K562 (cell line): Measurements from ENCODE around the gene PSMB2. TPM values are rescaled to one million over a fixed set of nuclear protein-coding genes. Genes with fewer than 3 reads are reported as not detected.
A peak's percentile ranks its signal among the peaks of the same experiment; 100 is the strongest.

Source experiments
- CBX5 ChIP-seq: IDR thresholded peaks from 2 replicates; pipeline ENCODE4 v1.6.1; 2014; ENCODE audit warnings: low read depth, borderline replicate concordance
- DMBX1 ChIP-seq: fragments of 250-450 bp; sonication (Bioruptor Pico); IDR thresholded peaks from 2 replicates; pipeline ENCODE4 v1.8.0; 2022; ENCODE audit warnings: inconsistent platforms, mild to moderate bottlenecking, moderate library complexity, borderline replicate concordance
- EHMT2 ChIP-seq: fragments of 450-650 bp; IDR thresholded peaks from 2 replicates; pipeline ENCODE4 v1.6.1; 2018; ENCODE audit warnings: antibody characterized with exemption
- EP400 ChIP-seq: fragments of 450-650 bp; IDR thresholded peaks from 2 replicates; pipeline ENCODE4 v1.6.1; 2017; ENCODE audit warnings: antibody characterized with exemption, mild to moderate bottlenecking, moderate library complexity
- RBFOX2 ChIP-seq: fragments of 200-400 bp; formaldehyde crosslinking; IDR thresholded peaks from 2 replicates; pipeline ENCODE4 v1.6.1; 2017; ENCODE audit warnings: low read depth, mild to moderate bottlenecking, low read length, moderate library complexity
- RCOR1 ChIP-seq, 2 experiments: IDR thresholded peaks; 2 replicates each; pipeline ENCODE4 v1.6.1; 2012; ENCODE audit warnings: low read depth in 2 of 2, low read length in 2 of 2, borderline replicate concordance in 1 of 2, improper control_type of control experiment in 1 of 2
- RHOXF2B ChIP-seq: fragments of 250-450 bp; sonication (Bioruptor Pico); conservative IDR thresholded peaks from 2 replicates; pipeline ENCODE4 v1.5.1; 2021
- ZNF695 ChIP-seq: fragments of 450-650 bp; formaldehyde crosslinking; IDR thresholded peaks from 2 replicates; pipeline ENCODE4 v1.4.0; 2020; ENCODE audit warnings: mild to moderate bottlenecking, moderate library complexity
- ZNF75A ChIP-seq: fragments of 450-650 bp; formaldehyde crosslinking; IDR thresholded peaks from 2 replicates; pipeline ENCODE4 v1.4.0; 2020; ENCODE audit warnings: mild to moderate bottlenecking
- ZNF766 ChIP-seq: fragments of 200-800 bp; sonication (Bioruptor generic); conservative IDR thresholded peaks from 2 replicates; pipeline ENCODE4 v1.6.1; 2016; ENCODE audit warnings: missing genetic modification characterization, missing compliant biosample characterization
- ZNF780A ChIP-seq: fragments of 250-450 bp; sonication (Bioruptor Pico); IDR thresholded peaks from 2 replicates; pipeline ENCODE4 v1.5.0; 2021; ENCODE audit warnings: mild to moderate bottlenecking
- polyA plus RNA-seq, 8 experiments: library from polyadenylated mRNA; depleted of rRNA in 4 of 8; stranded (reverse) in 5 of 8; unstranded in 3 of 8; fragments of >200 nt; fragmentation: Nextera tagmentation in 2 of 8; fragmentation: Illumina TruSeq in 1 of 8; extraction: Ambion mirVana in 2 of 8; extraction: Trizol in 1 of 8; gene quantifications; 2 replicates each; pipeline versions ENCODE4 v1.2.1 to v1.2.3, GENCODE V29; 2011 to 2014; ENCODE audit warnings: inconsistent platforms in 1 of 8, missing spikeins in 1 of 8
- total RNA-seq, 7 experiments: library from RNA; depleted of rRNA in 6 of 7; stranded (reverse); fragments of >200 nt in 6 of 7; fragmentation: Illumina TruSeq in 2 of 7; extraction: Trizol in 2 of 7; gene quantifications; 2 replicates each; pipeline versions ENCODE4 v1.2.1 to v1.2.3, GENCODE V29; 2011 to 2021; ENCODE audit warnings: low replicate concordance in 1 of 7
- TF ChIP-seq, protein P1 (sequence below): fragments of 450-650 bp; formaldehyde crosslinking; IDR thresholded peaks from 2 replicates; pipeline ENCODE4 v1.4.0; 2022; ENCODE audit warnings: missing genetic modification characterization
- TF ChIP-seq, protein P2 (sequence below), 2 experiments: fragments of 450-650 bp in 1 of 2; sonication (generic) in 1 of 2; formaldehyde crosslinking in 1 of 2; IDR thresholded peaks in 1 of 2; conservative IDR thresholded peaks in 1 of 2; 2 replicates each; pipeline versions ENCODE4 v1.6.1 to v1.8.1; 2016 to 2023; ENCODE audit warnings: mild to moderate bottlenecking in 2 of 2, moderate library complexity in 2 of 2, inconsistent platforms in 1 of 2, missing genetic modification reagents in 1 of 2
- TF ChIP-seq, protein P3 (sequence below): fragments of 250-450 bp; sonication (Bioruptor Pico); IDR thresholded peaks from 2 replicates; pipeline ENCODE4 v1.4.0; 2020
- TF ChIP-seq, protein P4 (sequence below), 3 experiments: fragments of 200-800 bp in 1 of 3; sonication (Bioruptor generic) in 1 of 3; sonication (generic) in 1 of 3; formaldehyde crosslinking in 1 of 3; IDR thresholded peaks; 2 replicates each; pipeline versions ENCODE4 v1.6.1 to v1.8.0; 2016 to 2022; ENCODE audit warnings: mild to moderate bottlenecking in 2 of 3, missing compliant biosample characterization in 2 of 3, missing genetic modification characterization in 2 of 3, missing genetic modification reagents in 1 of 3
- TF ChIP-seq, protein P5 (sequence below): sonication (generic); IDR thresholded peaks from 2 replicates; pipeline ENCODE4 v1.6.1; 2016

PSMB2 gene
- total and polyA plus RNA-seq, 9 of the 15 experiments (the other 6 are each of a cell fraction or from before 2014, with no cell fraction given), result 71.7 to 543 (median 165) TPM

DNA sequence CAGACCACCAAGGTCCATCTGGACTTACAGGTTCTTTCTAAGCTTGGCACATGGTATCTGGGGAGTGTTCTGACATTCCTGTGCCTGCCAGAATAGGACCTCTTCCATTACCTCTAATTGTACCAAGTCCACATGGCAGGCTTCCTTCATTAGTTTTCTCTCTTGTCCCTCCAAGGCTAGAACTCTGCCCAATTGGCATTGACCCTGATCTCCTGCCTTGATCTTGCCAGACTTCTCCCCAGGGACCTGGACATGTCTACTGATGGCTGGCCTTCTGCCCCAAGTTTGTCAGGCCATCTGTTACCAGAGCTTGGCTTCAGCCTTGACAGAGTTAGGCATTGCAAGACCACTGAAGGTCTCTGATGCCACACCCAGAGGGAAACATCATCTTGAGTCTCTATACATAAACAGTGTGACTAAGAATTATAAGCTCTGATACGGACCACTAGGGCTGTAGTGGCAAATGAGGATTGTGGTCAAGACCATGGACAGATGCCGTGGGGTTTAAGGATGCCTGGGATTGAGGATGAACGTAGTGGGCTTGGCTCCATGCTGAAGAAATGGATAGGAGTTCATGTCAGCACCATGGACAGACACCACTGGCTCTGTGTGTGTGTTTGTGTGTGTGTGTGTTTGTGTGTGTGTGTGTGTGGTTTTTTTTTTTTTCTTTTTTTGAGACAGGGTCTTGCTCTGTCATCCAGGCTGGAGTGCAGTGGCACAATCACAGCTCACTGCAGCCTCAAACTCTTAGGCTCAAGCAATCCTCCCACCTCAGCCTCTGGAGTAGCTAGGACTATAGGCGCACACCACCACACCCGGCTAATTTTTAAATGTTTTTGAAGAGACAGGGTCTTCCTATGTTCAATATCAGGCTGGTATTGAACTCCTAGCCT is 19.5 kb upstream of the PSMB2 start (continued):
- TF ChIP-seq RCOR1 (IDR thresholded peaks at IDR 0.05; ENCODE audit: borderline replicate concordance in 1 of 2, low read depth in 2 of 2, low read length in 2 of 2) (peak in 1 of 2 experiments; percentile 67; a peak in 1 of 4 replicates), DMBX1 (CRISPR knock-in tag) (peak; percentile 29; the same call in 1 of the 2 replicates), RBFOX2 (no peak), EHMT2 (peak; percentile 99), EP400 (no peak), RHOXF2B (CRISPR knock-in tag) (no peak), ZNF766 (peak; percentile 81), ZNF695 (CRISPR knock-in tag) (no peak), ZNF780A (no peak), ZNF75A (CRISPR knock-in tag) (no peak), CBX5 (no peak)
- TF ChIP-seq, protein P1, sequence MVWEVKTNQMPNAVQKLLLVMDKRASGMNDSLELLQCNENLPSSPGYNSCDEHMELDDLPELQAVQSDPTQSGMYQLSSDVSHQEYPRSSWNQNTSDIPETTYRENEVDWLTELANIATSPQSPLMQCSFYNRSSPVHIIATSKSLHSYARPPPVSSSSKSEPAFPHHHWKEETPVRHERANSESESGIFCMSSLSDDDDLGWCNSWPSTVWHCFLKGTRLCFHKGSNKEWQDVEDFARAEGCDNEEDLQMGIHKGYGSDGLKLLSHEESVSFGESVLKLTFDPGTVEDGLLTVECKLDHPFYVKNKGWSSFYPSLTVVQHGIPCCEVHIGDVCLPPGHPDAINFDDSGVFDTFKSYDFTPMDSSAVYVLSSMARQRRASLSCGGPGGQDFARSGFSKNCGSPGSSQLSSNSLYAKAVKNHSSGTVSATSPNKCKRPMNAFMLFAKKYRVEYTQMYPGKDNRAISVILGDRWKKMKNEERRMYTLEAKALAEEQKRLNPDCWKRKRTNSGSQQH, result no peak
- TF ChIP-seq, protein P2, sequence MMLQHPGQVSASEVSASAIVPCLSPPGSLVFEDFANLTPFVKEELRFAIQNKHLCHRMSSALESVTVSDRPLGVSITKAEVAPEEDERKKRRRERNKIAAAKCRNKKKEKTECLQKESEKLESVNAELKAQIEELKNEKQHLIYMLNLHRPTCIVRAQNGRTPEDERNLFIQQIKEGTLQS (IDR thresholded peaks at IDR 0.05), result no peak
- TF ChIP-seq, protein P2 (CRISPR knock-in tag; conservative IDR thresholded peaks at IDR 0.05), result no peak
- TF ChIP-seq, protein P3, sequence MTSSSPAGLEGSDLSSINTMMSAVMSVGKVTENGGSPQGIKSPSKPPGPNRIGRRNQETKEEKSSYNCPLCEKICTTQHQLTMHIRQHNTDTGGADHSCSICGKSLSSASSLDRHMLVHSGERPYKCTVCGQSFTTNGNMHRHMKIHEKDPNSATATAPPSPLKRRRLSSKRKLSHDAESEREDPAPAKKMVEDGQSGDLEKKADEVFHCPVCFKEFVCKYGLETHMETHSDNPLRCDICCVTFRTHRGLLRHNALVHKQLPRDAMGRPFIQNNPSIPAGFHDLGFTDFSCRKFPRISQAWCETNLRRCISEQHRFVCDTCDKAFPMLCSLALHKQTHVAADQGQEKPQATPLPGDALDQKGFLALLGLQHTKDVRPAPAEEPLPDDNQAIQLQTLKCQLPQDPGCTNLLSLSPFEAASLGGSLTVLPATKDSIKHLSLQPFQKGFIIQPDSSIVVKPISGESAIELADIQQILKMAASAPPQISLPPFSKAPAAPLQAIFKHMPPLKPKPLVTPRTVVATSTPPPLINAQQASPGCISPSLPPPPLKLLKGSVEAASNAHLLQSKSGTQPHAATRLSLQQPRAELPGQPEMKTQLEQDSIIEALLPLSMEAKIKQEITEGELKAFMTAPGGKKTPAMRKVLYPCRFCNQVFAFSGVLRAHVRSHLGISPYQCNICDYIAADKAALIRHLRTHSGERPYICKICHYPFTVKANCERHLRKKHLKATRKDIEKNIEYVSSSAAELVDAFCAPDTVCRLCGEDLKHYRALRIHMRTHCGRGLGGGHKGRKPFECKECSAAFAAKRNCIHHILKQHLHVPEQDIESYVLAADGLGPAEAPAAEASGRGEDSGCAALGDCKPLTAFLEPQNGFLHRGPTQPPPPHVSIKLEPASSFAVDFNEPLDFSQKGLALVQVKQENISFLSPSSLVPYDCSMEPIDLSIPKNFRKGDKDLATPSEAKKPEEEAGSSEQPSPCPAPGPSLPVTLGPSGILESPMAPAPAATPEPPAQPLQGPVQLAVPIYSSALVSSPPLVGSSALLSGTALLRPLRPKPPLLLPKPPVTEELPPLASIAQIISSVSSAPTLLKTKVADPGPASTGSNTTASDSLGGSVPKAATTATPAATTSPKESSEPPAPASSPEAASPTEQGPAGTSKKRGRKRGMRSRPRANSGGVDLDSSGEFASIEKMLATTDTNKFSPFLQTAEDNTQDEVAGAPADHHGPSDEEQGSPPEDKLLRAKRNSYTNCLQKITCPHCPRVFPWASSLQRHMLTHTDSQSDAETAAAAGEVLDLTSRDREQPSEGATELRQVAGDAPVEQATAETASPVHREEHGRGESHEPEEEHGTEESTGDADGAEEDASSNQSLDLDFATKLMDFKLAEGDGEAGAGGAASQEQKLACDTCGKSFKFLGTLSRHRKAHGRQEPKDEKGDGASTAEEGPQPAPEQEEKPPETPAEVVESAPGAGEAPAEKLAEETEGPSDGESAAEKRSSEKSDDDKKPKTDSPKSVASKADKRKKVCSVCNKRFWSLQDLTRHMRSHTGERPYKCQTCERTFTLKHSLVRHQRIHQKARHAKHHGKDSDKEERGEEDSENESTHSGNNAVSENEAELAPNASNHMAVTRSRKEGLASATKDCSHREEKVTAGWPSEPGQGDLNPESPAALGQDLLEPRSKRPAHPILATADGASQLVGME (CRISPR knock-in tag), result no peak
- TF ChIP-seq, protein P4, sequence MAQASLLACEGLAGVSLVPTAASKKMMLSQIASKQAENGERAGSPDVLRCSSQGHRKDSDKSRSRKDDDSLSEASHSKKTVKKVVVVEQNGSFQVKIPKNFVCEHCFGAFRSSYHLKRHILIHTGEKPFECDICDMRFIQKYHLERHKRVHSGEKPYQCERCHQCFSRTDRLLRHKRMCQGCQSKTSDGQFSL (CRISPR knock-in tag; IDR thresholded peaks at IDR 0.05), result no peak
- TF ChIP-seq, protein P4 (tag; IDR thresholded peaks at IDR 0.05), result no peak
- TF ChIP-seq, protein P5, sequence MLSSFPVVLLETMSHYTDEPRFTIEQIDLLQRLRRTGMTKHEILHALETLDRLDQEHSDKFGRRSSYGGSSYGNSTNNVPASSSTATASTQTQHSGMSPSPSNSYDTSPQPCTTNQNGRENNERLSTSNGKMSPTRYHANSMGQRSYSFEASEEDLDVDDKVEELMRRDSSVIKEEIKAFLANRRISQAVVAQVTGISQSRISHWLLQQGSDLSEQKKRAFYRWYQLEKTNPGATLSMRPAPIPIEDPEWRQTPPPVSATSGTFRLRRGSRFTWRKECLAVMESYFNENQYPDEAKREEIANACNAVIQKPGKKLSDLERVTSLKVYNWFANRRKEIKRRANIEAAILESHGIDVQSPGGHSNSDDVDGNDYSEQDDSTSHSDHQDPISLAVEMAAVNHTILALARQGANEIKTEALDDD, result no peak
